ENCODE results near the gene CNTN4.

- TF ChIP-seq FOXM1 (IDR thresholded peaks at IDR 0.05; ENCODE audit: borderline replicate concordance) (no peak), FOXA1 (IDR thresholded peaks at IDR 0.05) (no peak)
Observed at GRCh38 chr3:2166552-2166951, 67.9 kb downstream of the CNTN4 start.

Measured in HEK293T (cell line).